ENCODE results near the gene IQCM.

Gene IQCM

GRCh38 chr4:149552601-149553000 lies 263.0 kb downstream of the IQCM start:
- Histone ChIP-seq H3K27me3 (ENCODE audit: control insufficient read depth in 1 of 2, insufficient read depth in 1 of 2, low read length in 2 of 2) (no peaks in the 10 kb centered on the region), H4K91ac (ENCODE audit: low read length) (no peak overlapping the region), H2BK12ac (ENCODE audit: low read length in 2 of 2) (no peak overlapping the region), H2BK120ac (ENCODE audit: low read depth, low read length) (no peak overlapping the region), H2AK5ac (ENCODE audit: low read length, severe bottlenecking) (no peak overlapping the region), H3K36me3 (ENCODE audit: control insufficient read depth in 1 of 2, insufficient read depth in 2 of 2, low read depth in 1 of 2, low read length in 2 of 2) (no peaks in the 10 kb centered on the region), H3K23ac (ENCODE audit: low read length in 2 of 2) (no peak overlapping the region), H3K27ac (ENCODE audit: low read length, poor library complexity, severe bottlenecking) (no peak overlapping the region), H2BK15ac (ENCODE audit: low read depth, poor library complexity, severe bottlenecking) (no peak overlapping the region), H3K9me3 (ENCODE audit: control insufficient read depth, low read length) (no peaks in the 10 kb centered on the region), H3K4me3 (ENCODE audit: insufficient read depth in 1 of 2, low read depth in 1 of 2, low read length in 2 of 2) (no peak overlapping the region), H3K79me1 (replicated peaks; ENCODE audit: low read length, poor library complexity, severe bottlenecking) (no peaks in the 10 kb centered on the region), H3K18ac (ENCODE audit: low read depth in 1 of 2, low read length in 2 of 2) (no peak overlapping the region), H3K9ac (ENCODE audit: low read length) (no peak overlapping the region), H3K4ac (ENCODE audit: low read depth in 1 of 2, low read length in 2 of 2) (no peak overlapping the region), H3K4me1 (ENCODE audit: control insufficient read depth, insufficient read depth, low read depth, low read length) (no peaks in the 10 kb centered on the region), H2BK5ac (ENCODE audit: low read depth, low read length, poor library complexity, severe bottlenecking) (no peak overlapping the region), H3K14ac (ENCODE audit: low read length in 2 of 2) (no peak overlapping the region), H4K8ac (ENCODE audit: low read length) (no peak overlapping the region), H3K4me2 (ENCODE audit: low read length, poor library complexity, severe bottlenecking) (no peak overlapping the region), H2AFZ (ENCODE audit: low read depth, low read length) (no peak overlapping the region)
- no peak for DNase-seq

GRCh38 chr4:149549911-149550310 lies 265.7 kb downstream of the IQCM start:
- Histone ChIP-seq H2BK12ac (ENCODE audit: low read length in 2 of 2) (no peak overlapping the region), H3K18ac (ENCODE audit: low read depth in 1 of 2, low read length in 2 of 2) (no peak overlapping the region), H3K4me2 (ENCODE audit: low read length, poor library complexity, severe bottlenecking) (no peak overlapping the region), H3K4ac (ENCODE audit: low read depth in 1 of 2, low read length in 2 of 2) (no peak overlapping the region), H3K14ac (ENCODE audit: low read length in 2 of 2) (no peak overlapping the region), H4K8ac (ENCODE audit: low read length) (no peak overlapping the region), H4K91ac (ENCODE audit: low read length) (no peak overlapping the region), H3K9me3 (ENCODE audit: control insufficient read depth, low read length) (no peaks in the 10 kb centered on the region), H3K27me3 (ENCODE audit: control insufficient read depth in 1 of 2, insufficient read depth in 1 of 2, low read length in 2 of 2) (no peaks in the 10 kb centered on the region), H3K79me1 (replicated peaks; ENCODE audit: low read length, poor library complexity, severe bottlenecking) (no peaks in the 10 kb centered on the region), H2AK5ac (ENCODE audit: low read length, severe bottlenecking) (no peak overlapping the region), H3K23ac (ENCODE audit: low read length in 2 of 2) (no peak overlapping the region), H3K36me3 (ENCODE audit: control insufficient read depth in 1 of 2, insufficient read depth in 2 of 2, low read depth in 1 of 2, low read length in 2 of 2) (no peaks in the 10 kb centered on the region), H3K27ac (ENCODE audit: low read length, poor library complexity, severe bottlenecking) (no peak overlapping the region), H2BK15ac (ENCODE audit: low read depth, poor library complexity, severe bottlenecking) (no peak overlapping the region), H2BK120ac (ENCODE audit: low read depth, low read length) (no peak overlapping the region), H3K4me3 (ENCODE audit: insufficient read depth in 1 of 2, low read depth in 1 of 2, low read length in 2 of 2) (no peak overlapping the region), H3K4me1 (ENCODE audit: control insufficient read depth, insufficient read depth, low read depth, low read length) (no peaks in the 10 kb centered on the region), H2BK5ac (ENCODE audit: low read depth, low read length, poor library complexity, severe bottlenecking) (no peak overlapping the region), H2AFZ (ENCODE audit: low read depth, low read length) (no peak overlapping the region), H3K9ac (ENCODE audit: low read length) (no peak overlapping the region)
- DNase-seq, result no peak

GRCh38 chr4:149534779-149535178 lies 280.9 kb downstream of the IQCM start:
- Histone ChIP-seq H3K4ac (ENCODE audit: low read depth in 1 of 2, low read length in 2 of 2) (no peak overlapping the region), H2BK5ac (ENCODE audit: low read depth, low read length, poor library complexity, severe bottlenecking) (no peak overlapping the region), H3K27me3 (ENCODE audit: control insufficient read depth in 1 of 2, insufficient read depth in 1 of 2, low read length in 2 of 2) (no peaks in the 10 kb centered on the region), H2BK120ac (ENCODE audit: low read depth, low read length) (no peak overlapping the region), H3K27ac (ENCODE audit: low read length, poor library complexity, severe bottlenecking) (no peak overlapping the region), H2AK5ac (ENCODE audit: low read length, severe bottlenecking) (no peak overlapping the region), H3K23ac (ENCODE audit: low read length in 2 of 2) (no peak overlapping the region), H4K8ac (ENCODE audit: low read length) (no peak overlapping the region), H2BK15ac (ENCODE audit: low read depth, poor library complexity, severe bottlenecking) (no peak overlapping the region), H3K9me3 (ENCODE audit: control insufficient read depth, low read length) (peaks cover 29% of the 10 kb centered on the region), H2BK12ac (ENCODE audit: low read length in 2 of 2) (no peak overlapping the region), H3K18ac (ENCODE audit: low read depth in 1 of 2, low read length in 2 of 2) (no peak overlapping the region), H3K14ac (ENCODE audit: low read length in 2 of 2) (no peak overlapping the region), H3K36me3 (ENCODE audit: control insufficient read depth in 1 of 2, insufficient read depth in 2 of 2, low read depth in 1 of 2, low read length in 2 of 2) (no peaks in the 10 kb centered on the region), H3K9ac (ENCODE audit: low read length) (no peak overlapping the region), H4K91ac (ENCODE audit: low read length) (no peak overlapping the region), H3K4me2 (ENCODE audit: low read length, poor library complexity, severe bottlenecking) (no peak overlapping the region), H3K4me1 (ENCODE audit: control insufficient read depth, insufficient read depth, low read depth, low read length) (no peaks in the 10 kb centered on the region), H3K4me3 (ENCODE audit: insufficient read depth in 1 of 2, low read depth in 1 of 2, low read length in 2 of 2) (no peak overlapping the region), H2AFZ (ENCODE audit: low read depth, low read length) (no peak overlapping the region), H3K79me1 (replicated peaks; ENCODE audit: low read length, poor library complexity, severe bottlenecking) (no peaks in the 10 kb centered on the region)
- DNase-seq, result no peak
- 93% methylated on average over 1 of the region's 2 CpGs for WGBS

- WGBS, result 28% methylated on average over 2 of the region's 3 CpGs
- H2AK5ac ChIP-seq (ENCODE audit: low read length, severe bottlenecking), result no peak overlapping the region
Measured at GRCh38 chr4:149531861-149532260, 283.8 kb downstream of the IQCM start.

More at GRCh38 chr4:149531861-149532260, 283.8 kb downstream of the IQCM start:
- H3K4me3 ChIP-seq (ENCODE audit: insufficient read depth in 1 of 2, low read depth in 1 of 2, low read length in 2 of 2), result peak overlapping the region in 1 of 2 experiments; percentile 4
- H3K9ac ChIP-seq (ENCODE audit: low read length), result peak overlapping the region; percentile 32
- no peak overlapping the region for H3K4me2 ChIP-seq (ENCODE audit: low read length, poor library complexity, severe bottlenecking)
- no peak overlapping the region for H3K27ac ChIP-seq (ENCODE audit: low read length, poor library complexity, severe bottlenecking)
- peaks cover 18% of the 10 kb centered on the region for H3K9me3 ChIP-seq (ENCODE audit: control insufficient read depth, low read length)
- no peaks in the 10 kb centered on the region for H3K79me1 ChIP-seq (replicated peaks; ENCODE audit: low read length, poor library complexity, severe bottlenecking)
- no peak overlapping the region for H2AFZ ChIP-seq (ENCODE audit: low read depth, low read length)
- H2BK15ac ChIP-seq (ENCODE audit: low read depth, poor library complexity, severe bottlenecking), result no peak overlapping the region
- H3K23ac ChIP-seq (ENCODE audit: low read length in 2 of 2), result no peak overlapping the region
- no peaks in the 10 kb centered on the region for H3K27me3 ChIP-seq (ENCODE audit: control insufficient read depth in 1 of 2, insufficient read depth in 1 of 2, low read length in 2 of 2)
- H3K4me1 ChIP-seq (ENCODE audit: control insufficient read depth, insufficient read depth, low read depth, low read length), result no peaks in the 10 kb centered on the region
- H3K4ac ChIP-seq (ENCODE audit: low read depth in 1 of 2, low read length in 2 of 2), result no peak overlapping the region
- no peaks in the 10 kb centered on the region for H3K36me3 ChIP-seq (ENCODE audit: control insufficient read depth in 1 of 2, insufficient read depth in 2 of 2, low read depth in 1 of 2, low read length in 2 of 2)
- H2BK5ac ChIP-seq (ENCODE audit: low read depth, low read length, poor library complexity, severe bottlenecking), result no peak overlapping the region
- peak; percentile 5 for DNase-seq
- no peak overlapping the region for H2BK12ac ChIP-seq (ENCODE audit: low read length in 2 of 2)
- H3K14ac ChIP-seq (ENCODE audit: low read length in 2 of 2), result no peak overlapping the region
- no peak overlapping the region for H2BK120ac ChIP-seq (ENCODE audit: low read depth, low read length)
- no peak overlapping the region for H4K91ac ChIP-seq (ENCODE audit: low read length)
- no peak overlapping the region for H4K8ac ChIP-seq (ENCODE audit: low read length)
- H3K18ac ChIP-seq (ENCODE audit: low read depth in 1 of 2, low read length in 2 of 2), result no peak overlapping the region
